Transverse colon (tissue), 4 donors: ENCODE measurements around the gene LRP10. TPM values are rescaled to one million over a fixed set of nuclear protein-coding genes. Genes with fewer than 3 reads are reported as not detected.

Experiments used
- DNase-seq: peaks from one replicate; pipeline ENCODE4 v3.0.0-alpha.2; 2019
- H3K27ac ChIP-seq, 4 donors: fragments of 200-600 bp; sonication (generic); 2 replicates each; pipeline ENCODE4 v1.5.1; 2016 to 2018; ENCODE audit warnings: inconsistent platforms in 4 of 4
- H3K27me3 ChIP-seq: fragments of 200-600 bp; sonication (generic); 2 replicates; pipeline ENCODE4 v1.5.1; 2017; ENCODE audit warnings: inconsistent platforms
- H3K36me3 ChIP-seq, 4 donors: fragments of 200-600 bp; sonication (generic); 2 replicates each; pipeline ENCODE4 v1.5.1; 2017 to 2019; ENCODE audit warnings: inconsistent platforms in 4 of 4
- H3K4me1 ChIP-seq, 4 donors: fragments of 200-600 bp; sonication (generic); 2 replicates each; pipeline ENCODE4 v1.5.1; 2017 to 2020; ENCODE audit warnings: inconsistent platforms in 4 of 4
- H3K4me3 ChIP-seq, 4 donors: fragments of 200-600 bp; sonication (generic); 1 replicate in 1 of 4; 2 replicates in 3 of 4; pipeline versions ENCODE4 v1.5.1 to v1.6.1; 2017 to 2019; ENCODE audit warnings: inconsistent platforms in 4 of 4
- H3K9me3 ChIP-seq, 2 donors: fragments of 200-600 bp; sonication (generic); 2 replicates each; pipeline ENCODE4 v1.5.1; 2017 to 2019; ENCODE audit warnings: inconsistent platforms in 2 of 2
- CTCF ChIP-seq, 5 experiments: fragments of 200-600 bp in 3 of 5; fragments of 450-650 bp in 2 of 5; sonication (generic) in 3 of 5; IDR thresholded peaks; 1 replicate in 2 of 5; 2 replicates in 3 of 5; pipeline ENCODE4 v1.5.1; 2016 to 2017; ENCODE audit warnings: antibody characterized with exemption in 5 of 5, inconsistent platforms in 3 of 5, mild to moderate bottlenecking in 2 of 5, moderate library complexity in 1 of 5
- EP300 ChIP-seq: sonication (generic); formaldehyde crosslinking; IDR thresholded peaks from one replicate; pipeline ENCODE4 v1.6.1; 2017; ENCODE audit warnings: antibody characterized with exemption, low read depth
- POLR2A ChIP-seq: fragments of 450-650 bp; IDR thresholded peaks from one replicate; pipeline ENCODE4 v1.6.1; 2016; ENCODE audit warnings: antibody characterized with exemption, mild to moderate bottlenecking, moderate library complexity
- POLR2AphosphoS5 ChIP-seq, 3 donors: sonication (generic); formaldehyde crosslinking; IDR thresholded peaks; one replicate each; pipeline ENCODE4 v1.6.1; 2016; ENCODE audit warnings: antibody characterized with exemption in 3 of 3
- WGBS, 2 donors: methylation state at CpG; one replicate each; pipeline ENCODE4 v1.1.5; 2018; ENCODE audit warnings: low coverage in 1 of 2; 5-methylcytosine and 5-hydroxymethylcytosine counted together
- in situ Hi-C, 4 donors: fragments of 200-750 bp; cut with MboI; loops; one replicate each; pipeline versions ENCODE4 v1.15.0 to v1.15.1; 2017; ENCODE audit warnings: low sequenced_read_pairs in 3 of 4, low pct_ligation_motif_present in 1 of 4, low pct_unique_long_range_greater_than_20kb in 1 of 4
- intact Hi-C: fragments of 100-400 bp; cut with DNase I; formaldehyde crosslinking; loops from one replicate; pipeline ENCODE4 v1.15.1; 2023; ENCODE audit warnings: low total_unique reads
- total RNA-seq, 4 donors: library from RNA; depleted of rRNA; stranded (reverse); fragments of >200 nt; gene quantifications; one replicate each; pipeline ENCODE4 v1.1.0, GENCODE V29; 2016

LRP10 gene
- total RNA-seq, 4 donors from 2014 or later, result 88.8 to 232 (median 180) TPM

- Histone ChIP-seq H3K4me3 (no peak overlapping the region), H3K27ac (peak overlapping the region in 3 of 4 donors; percentile 3 to 92 (median 83)), H3K9me3 (no peaks in the 10 kb centered on the region), H3K36me3 (peaks cover 0 to 47% (median 8%) of the 10 kb centered on the region in 4 donors), H3K27me3 (no peaks in the 10 kb centered on the region), H3K4me1 (peaks cover 33 to 54% (median 39%) of the 10 kb centered on the region in 4 donors)
- 98 to 100% methylated on average over 2 to 9 of the region's 9 CpGs for WGBS, 2 donors
- DNase-seq, result no peak
- TF ChIP-seq CTCF (IDR thresholded peaks at IDR 0.05) (no peak), EP300 (no peak), POLR2AphosphoS5 (IDR thresholded peaks at IDR 0.05) (no peak), POLR2A (no peak)
- intact Hi-C loops (no loop called here), in situ Hi-C loops (loop anchor here in 2 of 4 donors (10.0 to 25.0 kb wide), 2 partner anchors 258 to 280 kb away; partner anchors contain the start of genes ABHD4 (in 1 of the 2) and DAD1 (in 1 of the 2))
Observed at GRCh38 chr14:22845103-22845394, 26.5 kb upstream of the LRP10 start.

DNA sequence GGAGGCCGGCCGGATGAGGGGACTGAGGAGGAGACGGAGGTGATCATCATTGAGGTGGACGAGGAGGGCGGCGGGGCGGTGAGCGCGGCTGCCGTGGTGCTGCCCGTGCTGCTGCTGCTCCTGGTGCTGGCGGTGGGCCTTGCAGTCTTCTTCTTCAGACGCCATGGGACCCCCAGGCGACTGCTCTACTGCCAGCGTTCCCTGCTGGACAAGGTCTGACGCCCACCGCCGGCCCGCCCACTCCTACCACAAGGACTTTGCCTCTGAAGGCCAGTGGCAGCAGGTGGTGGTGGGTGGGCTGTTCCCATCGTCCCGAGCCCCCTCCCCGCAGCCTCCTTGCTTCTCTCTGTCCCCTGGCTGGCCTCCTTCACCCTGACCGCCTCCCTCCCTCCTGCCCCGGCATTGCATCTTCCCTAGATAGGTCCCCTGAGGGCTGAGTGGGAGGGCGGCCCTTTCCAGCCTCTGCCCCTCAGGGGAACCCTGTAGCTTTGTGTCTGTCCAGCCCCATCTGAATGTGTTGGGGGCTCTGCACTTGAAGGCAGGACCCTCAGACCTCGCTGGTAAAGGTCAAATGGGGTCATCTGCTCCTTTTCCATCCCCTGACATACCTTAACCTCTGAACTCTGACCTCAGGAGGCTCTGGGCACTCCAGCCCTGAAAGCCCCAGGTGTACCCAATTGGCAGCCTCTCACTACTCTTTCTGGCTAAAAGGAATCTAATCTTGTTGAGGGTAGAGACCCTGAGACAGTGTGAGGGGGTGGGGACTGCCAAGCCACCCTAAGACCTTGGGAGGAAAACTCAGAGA, 25.5 kb upstream of the LRP10 start:
- no peaks in the 10 kb centered on the region for H3K27me3 ChIP-seq
- DNase-seq, result no peak
- 89 to 100% methylated on average over 1 to 26 of the region's 26 CpGs for WGBS, 2 donors
- H3K4me3 ChIP-seq, result no peak overlapping the region
- H3K4me1 ChIP-seq, result peaks cover 38 to 58% (median 45%) of the 10 kb centered on the region in 4 donors
- peaks cover 0 to 47% (median 8%) of the 10 kb centered on the region in 4 donors for H3K36me3 ChIP-seq
- intact Hi-C loops, result no loop called here
- in situ Hi-C loops, result loop anchor here in 2 of 4 donors (10.0 to 25.0 kb wide), 2 partner anchors 259 to 281 kb away; partner anchors contain the start of genes ABHD4 (in 1 of the 2) and DAD1 (in 1 of the 2)
- no peaks in the 10 kb centered on the region for H3K9me3 ChIP-seq
- no peak for TF ChIP-seq EP300
- no peak for TF ChIP-seq POLR2A
- no peak for TF ChIP-seq POLR2AphosphoS5 (IDR thresholded peaks at IDR 0.05)
- no peak for TF ChIP-seq CTCF (IDR thresholded peaks at IDR 0.05)
- H3K27ac ChIP-seq, result peak overlapping the region; percentile 76 to 92 (median 85)

- no peak for DNase-seq
- WGBS, 2 donors, result 44 to 70% methylated on average over 3 to 11 of the region's 11 CpGs
- H3K27me3 ChIP-seq, result no peaks in the 10 kb centered on the region
- H3K27ac ChIP-seq, result peak overlapping the region; percentile 76 to 92 (median 85)
- in situ Hi-C loops, result loop anchor here in 2 of 4 donors (10.0 to 25.0 kb wide), 2 partner anchors 260 to 282 kb away; partner anchors contain the start of genes ABHD4 (in 1 of the 2) and DAD1 (in 1 of the 2)
- TF ChIP-seq CTCF (IDR thresholded peaks at IDR 0.05), result no peak
- TF ChIP-seq EP300, result no peak
- no peak for TF ChIP-seq POLR2AphosphoS5 (IDR thresholded peaks at IDR 0.05)
- TF ChIP-seq POLR2A, result no peak
- H3K4me3 ChIP-seq, result no peak overlapping the region
- H3K4me1 ChIP-seq, result peaks cover 39 to 63% (median 51%) of the 10 kb centered on the region in 4 donors
- H3K36me3 ChIP-seq, result peaks cover 0 to 44% (median 8%) of the 10 kb centered on the region in 4 donors
- intact Hi-C loops, result no loop called here
- H3K9me3 ChIP-seq, result no peaks in the 10 kb centered on the region
Observed at GRCh38 chr14:22846811-22847307, 24.7 kb upstream of the LRP10 start.

DNA sequence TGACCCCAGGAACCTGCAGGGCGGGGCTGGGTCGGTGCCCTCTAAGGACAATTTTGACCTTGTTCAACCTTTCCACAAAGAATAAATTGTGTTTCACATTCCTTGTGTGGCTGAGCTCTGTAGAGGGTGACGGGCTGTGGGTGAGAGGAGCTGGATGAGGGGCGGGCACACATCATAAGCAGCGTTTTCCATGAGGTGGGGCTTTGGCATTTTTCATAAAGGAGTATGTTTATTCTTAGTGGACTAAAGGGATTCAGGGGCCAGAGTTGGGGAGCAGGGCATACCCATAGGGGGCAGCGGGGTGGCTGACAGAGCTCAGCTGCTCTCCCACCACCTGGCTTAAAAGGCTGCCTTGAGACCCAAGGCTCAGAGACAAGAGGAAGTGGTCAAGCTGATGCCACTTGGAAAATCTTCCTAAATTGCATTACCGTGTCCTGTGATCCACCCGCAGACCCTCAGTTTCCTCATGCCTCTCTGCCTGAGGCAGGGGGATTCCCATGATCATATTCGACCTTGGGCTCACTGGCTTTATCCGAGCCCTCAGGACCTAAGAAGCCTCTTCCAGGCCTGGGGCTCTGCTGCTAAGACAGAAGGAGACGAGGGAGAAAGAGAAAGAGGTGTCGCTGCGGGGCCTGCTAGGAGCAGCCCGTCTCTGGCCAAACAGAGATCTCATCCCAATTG, 23.7 kb upstream of the LRP10 start:
- no peak for DNase-seq
- Histone ChIP-seq H3K4me1 (peaks cover 39 to 69% (median 55%) of the 10 kb centered on the region in 4 donors), H3K9me3 (no peaks in the 10 kb centered on the region), H3K36me3 (peaks cover 0 to 35% (median 5%) of the 10 kb centered on the region in 4 donors), H3K4me3 (no peak overlapping the region), H3K27ac (peak overlapping the region; percentile 76 to 92 (median 85)), H3K27me3 (no peaks in the 10 kb centered on the region)
- WGBS, 2 donors, result 45 to 57% methylated on average over 4 to 14 of the region's 14 CpGs
- in situ Hi-C loops (loop anchor here in 2 of 4 donors (10.0 to 25.0 kb wide), 2 partner anchors 260 to 283 kb away; partner anchors contain the start of genes ABHD4 (in 1 of the 2) and DAD1 (in 1 of the 2)), intact Hi-C loops (no loop called here)
- TF ChIP-seq EP300 (no peak), POLR2AphosphoS5 (IDR thresholded peaks at IDR 0.05) (no peak), CTCF (IDR thresholded peaks at IDR 0.05) (no peak), POLR2A (no peak)
